Large intestine (tissue), 3 donors: ENCODE measurements around the gene ASPDH. TPM values are rescaled to one million over a fixed set of nuclear protein-coding genes. Genes with fewer than 3 reads are reported as not detected.
"Not testable (repeated sequence)": the region's sequence is repeated elsewhere in the genome, so short reads cannot be mapped to it uniquely, and the experiment has no call there.

Experiments used
- DNase-seq, 2 donors: peaks; one replicate each; pipeline versions ENCODE4 v3.0.0 to v3.0.0-alpha.2; 2013
- H3K27ac ChIP-seq: one replicate; pipeline ENCODE4 v1.5.1; 2013; ENCODE audit warnings: low read length
- H3K27me3 ChIP-seq: 2 replicates; pipeline ENCODE4 v1.6.1; 2013; ENCODE audit warnings: low read length; ENCODE audit not compliant: control insufficient read depth, insufficient read depth
- H3K36me3 ChIP-seq: 2 replicates; pipeline ENCODE4 v1.6.1; 2013; ENCODE audit warnings: low read length; ENCODE audit not compliant: control insufficient read depth, insufficient read depth
- H3K4me1 ChIP-seq: one replicate; pipeline ENCODE4 v1.6.1; 2013; ENCODE audit warnings: low read length; ENCODE audit not compliant: control insufficient read depth, insufficient read depth
- H3K4me3 ChIP-seq: one replicate; pipeline ENCODE4 v1.5.1; 2013; ENCODE audit warnings: low read length
- H3K9me3 ChIP-seq: one replicate; pipeline ENCODE4 v1.6.1; 2013; ENCODE audit warnings: mild to moderate bottlenecking, low read depth, low read length, moderate library complexity; ENCODE audit not compliant: control insufficient read depth
- WGBS: methylation state at CpG from one replicate; pipeline ENCODE4 v1.1.5; 2013; ENCODE audit warnings: low lambda C conversion rate; ENCODE audit not compliant: insufficient coverage; 5-methylcytosine and 5-hydroxymethylcytosine counted together
- polyA plus RNA-seq: library from polyadenylated mRNA; unstranded; fragments of 120-200 nt; gene quantifications from one replicate; pipeline ENCODE4 v1.2.1, GENCODE V29; 2013

The ASPDH gene
- polyA plus RNA-seq, 1 donor: 4.4 TPM

DNA sequence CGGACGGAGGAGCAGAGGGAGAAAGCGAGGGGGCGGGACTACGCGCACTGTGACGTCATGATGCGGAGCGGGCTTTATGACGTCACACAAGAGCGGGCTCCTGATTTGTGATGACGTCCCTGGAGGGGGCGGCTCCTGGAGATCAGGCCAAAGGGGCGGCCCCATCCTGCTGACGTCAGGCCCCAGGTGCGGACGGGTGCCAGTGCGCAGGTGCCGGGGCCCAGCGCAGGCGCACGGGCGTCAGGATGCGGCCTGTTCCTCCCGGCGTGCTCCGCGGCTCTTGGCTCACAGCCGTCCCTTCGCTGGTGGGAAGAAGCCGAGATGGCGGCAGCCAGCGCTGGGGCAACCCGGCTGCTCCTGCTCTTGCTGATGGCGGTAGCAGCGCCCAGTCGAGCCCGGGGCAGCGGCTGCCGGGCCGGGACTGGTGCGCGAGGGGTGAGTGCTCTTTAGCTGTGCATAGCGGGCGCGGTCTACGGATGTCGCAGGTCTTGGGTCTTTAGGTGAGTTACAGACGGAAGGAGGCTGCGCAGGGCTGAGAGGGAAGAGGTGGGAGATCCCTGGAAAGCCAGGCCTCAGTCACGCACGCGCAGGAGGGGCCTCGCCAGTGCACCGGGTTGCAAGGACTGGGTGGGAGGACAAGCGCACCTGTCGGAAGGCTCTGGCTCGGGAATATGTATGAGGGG, 37.3 kb downstream of the ASPDH start, which contains the start of the genes EMC10 and GARIN5A:
Gene EMC10, plus strand, starts transcription at position 284 of the 683 bp plus-strand sequence. Its CDS starts 38 bp downstream, at position 322.
Gene GARIN5A, minus strand, starts transcription at position 625 of the 683 bp plus-strand sequence. Its CDS starts 460 bp downstream, at position 165.
- Histone ChIP-seq H3K27me3 (no peaks in the 10 kb centered on the region), H3K27ac (peak within 1 kb of the TSS; percentile 93), H3K36me3 (peaks cover 34% of the 10 kb centered on the region), H3K9me3 (peaks cover 21% of the 10 kb centered on the region), H3K4me3 (peak within 1 kb of the TSS; percentile 95), H3K4me1 (peaks cover 8% of the 10 kb centered on the region)
- DNase-seq: peak; percentile 96
- no CpG with 5 or more reads among the region's 58 CpGs for WGBS

- Histone ChIP-seq H3K4me3 (peak overlapping the region; percentile 27), H3K9me3 (peaks cover 21% of the 10 kb centered on the region)
- WGBS: no CpG with 5 or more reads among the region's 29 CpGs
These were observed 37.9 kb downstream of the ASPDH start for GRCh38 chr19:50475736-50476223.

DNA sequence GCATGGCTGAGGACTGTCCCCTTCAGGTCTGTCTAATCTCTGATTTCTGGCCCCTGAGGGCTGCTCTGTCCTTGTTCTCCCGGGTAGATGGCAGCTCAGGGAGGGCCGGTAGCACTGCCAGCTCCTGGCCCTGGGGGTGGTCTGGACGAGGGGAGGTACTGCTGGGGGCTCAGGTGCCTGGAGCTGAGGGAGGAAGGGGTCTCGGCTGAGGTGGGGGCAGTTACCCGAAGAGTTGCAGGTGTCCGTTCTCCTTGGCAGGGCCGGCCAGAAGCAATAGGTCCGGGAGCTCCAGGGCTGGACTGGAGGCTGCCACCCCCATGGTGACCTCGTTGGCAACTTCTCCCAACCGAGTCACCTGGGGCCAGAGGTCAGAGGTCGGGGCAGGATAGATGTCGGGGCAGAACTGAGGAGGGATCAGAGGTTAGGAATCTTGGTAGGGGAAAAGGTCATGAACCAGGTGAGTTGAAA, 38.6 kb downstream of the ASPDH start:
- DNase-seq: no peak
- no peak overlapping the region for H3K27ac ChIP-seq
- no peaks in the 10 kb centered on the region for H3K27me3 ChIP-seq
- H3K9me3 ChIP-seq: peaks cover 21% of the 10 kb centered on the region
- H3K36me3 ChIP-seq: peaks cover 22% of the 10 kb centered on the region
- peaks cover 8% of the 10 kb centered on the region for H3K4me1 ChIP-seq
- no peak overlapping the region for H3K4me3 ChIP-seq
- WGBS: no CpG with 5 or more reads among the region's 12 CpGs

More at GRCh38 chr19:50475736-50476223, 37.9 kb downstream of the ASPDH start:
- Histone ChIP-seq H3K36me3 (peaks cover 28% of the 10 kb centered on the region), H3K27me3 (no peaks in the 10 kb centered on the region), H3K4me1 (peaks cover 8% of the 10 kb centered on the region), H3K27ac (peak overlapping the region; percentile 32)
- DNase-seq: no peak

- not testable (repeated sequence) for H3K36me3 ChIP-seq, DNase-seq, H3K4me3 ChIP-seq, H3K27me3 ChIP-seq, H3K4me1 ChIP-seq, H3K27ac ChIP-seq
- WGBS: 89% methylated on average over 1 of the region's 3 CpGs
- peaks cover 13% of the 10 kb centered on the region for H3K9me3 ChIP-seq
These were observed 40.4 kb downstream of the ASPDH start for GRCh38 chr19:50473336-50473735.

GRCh38 chr19:50468818-50469217, 44.9 kb downstream of the ASPDH start:
- Histone ChIP-seq H3K4me1 (peaks cover 9% of the 10 kb centered on the region), H3K36me3 (no peaks in the 10 kb centered on the region), H3K9me3 (no peaks in the 10 kb centered on the region), H3K27me3 (no peaks in the 10 kb centered on the region), H3K27ac (no peak overlapping the region), H3K4me3 (no peak overlapping the region)
- 100% methylated on average over 2 of the region's 6 CpGs for whole genome bisulfite sequencing
- DNase-seq: no peak

DNA sequence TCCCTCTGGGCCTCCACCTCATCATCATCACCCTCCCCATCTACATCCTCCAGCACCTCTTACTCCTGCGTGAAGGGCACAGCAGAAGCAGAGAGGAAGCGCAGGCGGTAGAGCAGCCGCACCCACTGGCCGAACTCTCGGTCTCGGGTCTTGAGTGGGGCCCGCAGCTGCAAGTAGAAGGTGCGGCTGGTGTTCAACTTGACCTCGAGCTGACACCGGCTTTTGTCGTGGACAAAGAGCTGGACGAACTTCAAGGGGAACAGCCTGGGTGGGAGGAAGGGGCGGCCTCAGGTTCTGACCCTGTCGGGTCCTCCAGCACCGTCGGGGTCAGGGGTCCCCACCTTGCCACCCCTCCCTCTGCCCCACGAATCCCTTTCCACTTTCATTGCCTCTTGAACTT, 46.1 kb downstream of the ASPDH start:
- peaks cover 9% of the 10 kb centered on the region for H3K4me1 ChIP-seq

DNA sequence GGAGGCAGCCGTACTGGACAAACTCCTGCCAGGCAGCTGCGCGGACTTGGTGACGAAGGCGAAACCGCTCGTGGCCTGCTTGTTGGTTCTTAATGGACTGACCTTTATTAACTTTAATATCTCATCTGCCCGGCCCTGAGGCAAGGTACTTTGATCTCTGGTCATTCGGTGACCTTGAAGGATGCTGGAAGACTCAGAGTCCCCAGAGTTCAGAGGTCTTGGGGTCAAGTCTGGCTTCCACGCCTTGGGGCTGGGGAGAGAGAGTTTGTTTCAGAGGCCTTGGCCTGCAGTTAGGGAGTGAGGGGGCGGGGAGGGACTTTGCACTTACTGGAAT, 47.0 kb downstream of the ASPDH start:
- H3K27ac ChIP-seq: no peak overlapping the region
- no peaks in the 10 kb centered on the region for H3K9me3 ChIP-seq
- no CpG with 5 or more reads among the region's 11 CpGs for WGBS
- H3K36me3 ChIP-seq: no peaks in the 10 kb centered on the region
- H3K4me3 ChIP-seq: no peak overlapping the region
- H3K4me1 ChIP-seq: peaks cover 9% of the 10 kb centered on the region
- DNase-seq: no peak
- no peaks in the 10 kb centered on the region for H3K27me3 ChIP-seq

More for the DNA sequence above, 46.1 kb downstream of the ASPDH start:
- 80% methylated on average over 1 of the region's 18 CpGs for WGBS
- Histone ChIP-seq H3K27ac (no peak overlapping the region), H3K9me3 (no peaks in the 10 kb centered on the region), H3K4me3 (no peak overlapping the region), H3K36me3 (no peaks in the 10 kb centered on the region), H3K27me3 (no peaks in the 10 kb centered on the region)
- no peak for DNase-seq

DNA sequence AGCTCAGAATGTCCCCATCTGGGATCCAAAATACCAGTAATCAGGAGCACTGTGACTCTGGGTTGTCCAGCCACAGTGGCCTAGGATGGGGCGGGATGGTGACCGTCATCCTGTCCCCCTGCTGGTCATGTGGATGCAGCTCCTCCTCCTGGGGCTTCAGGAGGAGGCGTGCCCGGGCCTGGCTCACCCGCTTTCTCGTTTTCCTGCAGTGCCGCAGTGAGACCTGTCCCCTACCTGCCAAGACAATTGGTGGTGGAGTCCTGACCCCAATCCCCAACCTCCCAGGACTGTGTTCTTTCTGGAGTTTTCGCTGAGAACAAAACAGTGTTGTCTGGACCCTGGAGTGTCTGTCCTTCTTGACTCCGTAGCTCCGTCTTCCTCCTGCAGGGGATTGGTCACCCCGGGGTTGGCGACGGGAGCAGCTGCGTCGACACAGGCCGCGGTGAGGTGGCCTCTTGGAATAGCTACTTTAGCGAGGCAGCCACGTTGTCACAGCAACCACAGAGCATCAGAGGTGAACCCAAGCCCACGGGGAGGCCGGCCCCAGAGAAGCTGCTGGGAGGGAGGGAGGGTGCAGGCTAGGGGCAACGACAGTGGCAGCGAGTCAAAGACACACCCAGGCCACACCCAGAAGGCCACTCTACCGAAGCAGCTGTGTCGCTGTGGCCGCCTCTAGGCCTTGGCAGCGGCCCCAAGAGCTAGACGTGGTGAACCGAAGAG, 47.6 kb downstream of the ASPDH start:
- WGBS: no CpG with 5 or more reads among the region's 29 CpGs

GRCh38 chr19:50465000-50465399, 48.7 kb downstream of the ASPDH start:
- Histone ChIP-seq H3K4me1 (peaks cover 9% of the 10 kb centered on the region), H3K27ac (no peak overlapping the region), H3K4me3 (no peak overlapping the region), H3K27me3 (peaks cover 7% of the 10 kb centered on the region), H3K9me3 (no peaks in the 10 kb centered on the region), H3K36me3 (no peaks in the 10 kb centered on the region)
- WGBS: 80% methylated on average over 1 of the region's 13 CpGs
- peak; percentile 46 to 70 for DNase-seq

More for the DNA sequence above, 47.6 kb downstream of the ASPDH start:
- Histone ChIP-seq H3K9me3 (no peaks in the 10 kb centered on the region), H3K27me3 (no peaks in the 10 kb centered on the region), H3K27ac (no peak overlapping the region), H3K36me3 (no peaks in the 10 kb centered on the region), H3K4me3 (no peak overlapping the region), H3K4me1 (peaks cover 9% of the 10 kb centered on the region)
- peak; percentile 20 to 58 for DNase-seq

GRCh38 chr19:50464348-50464747, 49.4 kb downstream of the ASPDH start:
- WGBS: no CpG with 5 or more reads among the region's 19 CpGs

More at GRCh38 chr19:50464348-50464747, 49.4 kb downstream of the ASPDH start:
- Histone ChIP-seq H3K27me3 (peaks cover 12% of the 10 kb centered on the region), H3K27ac (no peak overlapping the region), H3K9me3 (no peaks in the 10 kb centered on the region), H3K36me3 (no peaks in the 10 kb centered on the region), H3K4me1 (peaks cover 9% of the 10 kb centered on the region), H3K4me3 (no peak overlapping the region)
- no peak for DNase-seq
